ENCODE results near the gene PGBD5.

The PGBD5 gene

DNA sequence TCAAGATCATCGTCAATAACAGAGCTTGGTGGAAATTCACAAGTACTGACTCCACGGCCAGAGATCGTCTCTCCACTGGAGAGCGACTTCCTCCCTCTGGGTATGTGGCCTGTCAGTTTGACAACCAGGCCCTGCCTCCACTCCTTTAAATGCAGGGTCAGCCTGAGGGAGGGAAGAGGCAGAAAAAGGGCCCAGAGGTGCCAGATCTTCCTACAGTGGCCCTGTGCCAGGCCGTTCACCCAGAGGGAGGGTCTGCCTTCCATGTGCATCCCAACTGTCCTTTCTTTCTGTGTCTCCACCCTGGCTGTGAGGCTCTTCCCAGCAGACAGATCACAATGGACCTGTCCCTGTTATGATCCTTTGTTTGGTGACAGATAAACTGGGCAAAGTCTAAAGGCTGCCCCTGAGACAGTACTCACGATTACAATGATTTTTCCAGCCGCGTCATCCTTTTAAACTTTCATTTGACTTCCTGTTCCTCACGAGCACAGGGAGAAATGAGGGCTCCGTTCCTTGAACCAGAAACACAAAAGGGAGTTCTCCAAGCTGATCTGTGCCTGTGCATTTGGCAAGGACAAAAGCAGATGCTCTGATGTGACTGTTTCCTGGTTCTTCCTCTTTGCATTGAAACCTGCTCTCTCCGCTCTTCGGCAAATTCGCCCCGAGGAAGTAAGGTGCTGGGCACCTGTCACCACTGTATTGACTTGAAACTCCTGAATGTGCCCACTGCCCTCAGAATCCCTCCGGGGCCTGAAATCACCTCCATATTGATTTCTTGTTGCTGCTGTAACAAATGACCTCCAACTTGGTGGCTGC lies 126.7 kb downstream of the PGBD5 start:
- DNase-seq, result no peak

DNA sequence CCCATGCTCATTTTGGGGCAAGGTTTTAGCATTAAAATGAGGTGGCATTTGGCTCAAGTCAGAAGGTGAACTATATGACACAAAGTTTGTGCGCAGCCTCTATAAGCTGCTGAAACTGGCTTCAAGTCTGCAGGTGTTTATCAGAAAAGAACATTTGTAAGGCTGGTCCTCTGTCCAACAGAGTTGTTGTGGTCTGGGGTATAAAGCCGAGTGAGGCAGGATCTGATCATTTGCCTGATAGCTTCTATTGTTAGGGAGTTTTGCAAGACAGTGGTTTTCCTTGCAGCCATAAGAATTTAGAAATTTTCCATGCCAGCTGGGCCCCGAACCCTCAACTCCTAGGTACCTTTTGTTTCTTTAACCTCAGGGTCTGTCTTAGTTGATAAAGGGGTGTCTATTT lies 130.8 kb downstream of the PGBD5 start:
- no peak for DNase-seq

DNA sequence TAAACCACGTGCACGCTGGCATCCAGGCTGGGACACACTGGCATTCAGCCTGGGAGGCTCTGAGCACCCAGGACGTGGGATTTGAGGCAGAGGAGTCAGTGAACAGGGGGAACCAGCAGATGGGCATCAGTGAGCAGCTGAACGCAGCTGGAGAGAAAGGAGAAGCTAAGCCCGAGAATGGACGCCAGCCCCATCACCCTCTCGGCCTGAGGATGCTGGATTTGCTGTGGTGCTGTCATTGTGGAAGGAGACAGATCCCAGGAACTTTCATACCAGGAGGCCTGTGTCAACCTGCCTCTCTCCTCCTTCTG lies 132.8 kb downstream of the PGBD5 start:
- DNase-seq, result no peak

DNA sequence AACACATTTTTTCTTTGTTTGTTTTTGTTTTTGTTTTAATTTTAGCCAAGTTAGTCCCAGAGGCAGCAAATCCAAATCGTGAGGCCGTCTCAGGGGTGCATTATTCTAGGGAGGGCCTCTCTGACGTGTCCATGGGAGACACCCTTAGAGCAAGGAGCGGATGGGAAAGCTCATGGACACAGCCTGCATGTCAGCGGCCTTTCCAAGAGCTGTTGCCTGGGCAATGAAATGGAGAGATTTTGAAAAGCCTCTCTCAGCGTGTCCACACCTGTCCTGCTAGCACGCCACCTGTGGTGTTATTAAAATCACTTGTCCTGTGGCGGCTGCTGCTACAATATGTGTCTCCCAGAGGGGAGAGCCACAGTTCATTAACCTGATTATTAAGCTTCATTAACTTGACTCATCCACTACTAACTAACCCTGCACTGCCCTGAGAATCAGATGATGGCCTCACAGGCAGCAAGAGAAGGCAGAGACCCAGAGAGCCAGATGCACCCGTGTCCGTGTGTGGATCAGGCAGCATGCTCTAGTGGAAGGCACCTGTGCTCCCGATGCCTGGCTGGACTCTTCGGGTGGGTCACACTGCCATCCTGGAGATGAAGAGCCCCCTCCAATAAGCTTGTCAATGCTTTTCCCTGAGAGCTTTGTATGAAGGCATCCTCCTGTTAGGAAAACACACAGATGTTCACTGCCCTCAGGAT lies 133.3 kb downstream of the PGBD5 start:
- DNase-seq, result no peak

DNA sequence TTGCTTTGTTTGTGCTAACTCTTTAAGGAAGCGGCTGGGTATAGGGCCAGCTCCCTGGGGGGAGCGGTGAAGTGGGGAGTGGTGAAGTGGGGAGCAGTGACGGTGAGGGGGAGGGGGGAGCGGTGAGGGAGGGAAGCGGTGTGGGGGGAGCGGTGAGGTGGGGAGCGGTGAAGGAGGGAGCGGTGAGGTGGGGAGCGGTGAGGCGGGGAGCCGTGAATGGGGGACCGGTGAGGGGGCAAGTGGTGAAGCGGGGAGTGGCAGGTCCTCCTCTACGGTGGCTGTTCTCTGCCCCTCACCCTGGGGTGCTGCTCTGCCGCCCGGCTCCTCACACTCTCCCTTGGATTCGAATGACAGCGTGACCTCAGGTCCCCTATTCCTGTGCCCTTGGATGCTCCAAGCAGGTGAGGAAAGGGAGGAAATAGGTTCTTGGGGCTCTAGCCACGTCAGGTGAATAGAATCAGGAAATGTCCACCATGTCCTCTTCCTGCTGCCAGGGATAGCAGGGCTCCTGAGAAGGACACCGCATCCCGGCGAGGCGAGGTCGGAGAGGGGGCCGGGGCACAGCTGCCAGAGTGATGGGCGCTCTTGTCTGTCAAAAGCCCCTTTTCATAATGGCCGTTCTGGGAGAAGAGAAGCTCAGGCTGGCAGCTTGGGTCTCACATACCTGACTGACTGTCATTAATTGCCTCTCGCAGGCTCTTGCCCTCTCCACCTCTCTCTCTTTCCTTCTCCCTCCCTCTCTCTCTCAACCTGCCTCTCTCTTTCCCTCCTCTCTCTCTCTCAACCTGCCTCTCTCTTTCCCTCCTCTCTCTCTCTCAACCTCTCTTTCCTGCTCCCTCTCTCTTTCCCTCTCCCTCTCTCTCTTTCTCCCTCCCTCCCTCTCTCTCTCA lies 134.2 kb downstream of the PGBD5 start:
- no peak for DNase-seq

DNA sequence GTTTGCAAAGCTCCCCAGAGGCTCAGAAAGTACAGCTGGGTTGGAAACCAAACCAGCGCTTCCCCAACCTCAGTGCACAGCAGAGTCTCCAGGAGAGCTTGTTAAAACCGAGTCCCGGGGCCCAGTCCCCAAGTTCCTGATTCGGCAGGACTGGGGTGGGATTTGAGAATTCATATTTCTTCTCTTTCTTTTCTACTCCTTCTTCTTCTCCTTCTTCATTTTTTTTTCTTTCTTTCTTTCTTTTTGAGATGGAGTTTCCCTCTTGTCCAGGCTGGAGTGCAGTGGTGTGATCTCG lies 136.8 kb downstream of the PGBD5 start:
- DNase-seq, result no peak

DNA sequence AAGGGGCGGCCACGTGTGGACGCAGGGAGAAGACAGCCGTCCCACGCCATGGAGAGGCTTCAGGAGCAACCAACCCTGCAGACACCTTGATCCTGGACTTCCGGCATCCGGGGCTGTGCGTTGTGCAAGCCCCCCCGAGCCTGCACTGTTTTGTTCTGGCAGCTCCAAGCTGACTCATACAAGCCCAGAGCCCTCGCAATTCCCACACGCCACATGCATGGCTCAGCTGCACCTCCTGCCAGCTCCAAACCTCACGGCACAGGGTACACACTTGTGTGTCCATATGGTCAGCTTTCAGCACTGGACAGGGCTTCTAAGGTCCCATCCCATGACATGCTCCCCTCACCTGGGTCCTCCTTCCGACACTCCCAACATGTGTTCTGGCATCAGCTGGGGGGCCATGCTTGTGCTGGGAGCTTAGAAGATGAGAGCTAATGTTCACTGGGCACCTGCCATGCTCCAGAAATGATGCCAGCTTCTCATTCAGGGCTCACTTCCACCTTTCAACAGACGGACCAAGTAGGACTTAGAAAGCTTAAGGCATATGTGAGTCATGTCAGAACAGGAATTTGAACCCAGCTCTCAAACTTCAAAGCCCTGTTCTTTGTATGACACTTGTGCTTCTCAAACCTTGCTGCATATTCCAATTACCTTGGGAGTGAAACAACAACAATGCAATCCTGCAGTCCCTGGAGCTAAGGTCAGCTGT lies 137.3 kb downstream of the PGBD5 start:
- DNase-seq, result no peak

DNA sequence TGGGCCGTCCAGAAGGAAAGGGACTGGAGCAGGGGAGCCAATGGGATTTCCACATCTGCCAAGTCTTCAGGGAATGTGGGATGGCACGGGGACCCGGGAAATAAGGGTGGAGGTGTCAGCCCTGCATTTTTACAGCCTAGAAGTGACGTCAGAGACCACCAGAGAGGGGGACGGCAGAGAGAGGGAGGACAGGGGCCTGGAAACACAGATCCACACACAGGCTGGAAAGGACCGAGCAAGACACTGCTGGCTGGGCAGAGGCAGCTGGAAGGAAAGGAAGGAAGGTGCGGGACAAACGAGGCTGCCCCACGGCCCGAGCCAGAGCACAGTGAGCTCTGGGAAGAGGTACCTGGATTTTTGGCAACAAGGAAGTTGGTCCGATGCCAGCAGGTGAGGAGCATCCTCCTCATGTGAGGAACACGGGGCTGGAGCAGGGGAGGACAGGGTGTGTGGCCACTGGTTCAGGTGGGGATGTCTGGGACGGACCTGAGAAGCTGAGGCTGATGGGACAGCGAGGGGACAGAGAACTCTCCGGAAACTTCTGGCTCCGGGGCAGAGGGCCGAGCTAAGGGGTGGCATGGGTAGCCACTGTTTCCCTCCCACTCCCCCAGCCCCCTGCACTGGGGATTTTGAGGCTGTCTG lies 138.3 kb downstream of the PGBD5 start:
- no peak for DNase-seq

DNA sequence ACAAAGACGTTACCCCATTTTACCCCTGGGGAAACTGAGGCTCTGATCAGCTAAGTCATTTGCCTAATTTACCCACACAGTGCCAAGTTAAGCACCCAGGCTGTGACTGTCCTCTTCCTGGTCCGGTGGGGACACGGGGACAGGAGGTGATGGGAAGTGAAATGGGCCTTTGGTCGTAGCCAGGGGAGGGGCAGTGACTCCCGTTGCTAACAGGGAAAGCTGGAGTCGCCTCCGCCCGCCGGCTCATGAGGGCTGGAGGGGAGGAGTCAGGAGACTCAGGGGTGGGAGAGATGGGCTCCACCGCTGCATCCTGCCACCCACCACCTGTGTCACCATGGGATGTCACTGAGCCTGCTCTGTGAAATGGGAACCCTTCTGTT lies 139.3 kb downstream of the PGBD5 start:
- DNase-seq, result no peak

DNA sequence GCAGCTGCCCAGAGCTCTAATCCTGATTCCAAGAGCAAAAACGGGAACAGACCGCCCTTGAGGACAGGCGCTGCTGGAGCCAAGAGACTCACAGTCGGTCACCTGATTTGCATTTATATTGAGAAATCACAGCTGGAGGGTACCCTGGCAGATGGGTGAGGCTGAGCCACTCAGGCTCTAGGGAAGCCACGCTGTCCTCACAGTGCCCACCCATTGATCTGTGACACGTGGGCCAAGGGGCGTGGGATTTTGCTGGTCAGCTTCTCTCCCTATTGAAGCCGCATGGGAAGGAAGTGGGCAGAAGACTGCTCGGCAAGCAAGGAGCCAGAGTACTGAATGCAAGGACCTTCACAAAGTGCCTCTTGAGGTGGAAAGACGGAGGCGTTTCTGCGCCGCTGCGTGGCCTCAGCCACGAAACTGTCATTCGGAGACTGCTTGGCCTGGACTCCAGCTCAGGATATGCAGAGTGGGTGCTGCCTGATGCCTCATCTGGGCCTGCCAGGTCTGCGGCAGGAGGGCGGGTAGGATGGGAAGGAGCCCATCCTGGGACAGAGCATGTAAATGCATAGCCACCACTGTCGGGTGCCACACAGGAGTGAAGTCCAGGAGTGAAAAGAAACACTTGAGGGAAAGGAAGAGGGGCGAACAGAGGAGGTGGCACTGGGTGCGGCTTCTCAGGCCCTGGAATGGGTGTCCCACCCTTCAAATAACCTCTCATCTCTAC lies 139.8 kb downstream of the PGBD5 start:
- DNase-seq, result no peak

DNA sequence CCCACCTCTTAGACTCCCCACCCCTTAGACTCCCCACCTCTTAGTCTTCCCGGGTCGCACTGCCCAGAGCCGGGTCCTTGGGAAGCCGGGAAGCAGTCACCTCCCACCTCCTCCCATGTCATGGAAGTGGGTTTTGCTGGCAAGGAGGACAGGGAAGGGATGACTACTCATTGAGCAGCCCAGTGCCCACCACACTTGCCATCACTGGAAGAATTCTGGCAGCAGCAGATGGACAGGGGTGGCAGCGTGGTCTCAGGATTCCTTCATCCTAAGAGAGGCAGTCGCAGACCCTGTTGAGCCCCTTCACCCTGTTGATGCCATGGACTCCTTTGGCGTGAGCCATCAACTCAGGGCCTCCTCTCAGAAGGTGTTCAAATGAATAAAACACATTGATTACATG lies 140.8 kb downstream of the PGBD5 start:
- DNase-seq, result no peak

DNA sequence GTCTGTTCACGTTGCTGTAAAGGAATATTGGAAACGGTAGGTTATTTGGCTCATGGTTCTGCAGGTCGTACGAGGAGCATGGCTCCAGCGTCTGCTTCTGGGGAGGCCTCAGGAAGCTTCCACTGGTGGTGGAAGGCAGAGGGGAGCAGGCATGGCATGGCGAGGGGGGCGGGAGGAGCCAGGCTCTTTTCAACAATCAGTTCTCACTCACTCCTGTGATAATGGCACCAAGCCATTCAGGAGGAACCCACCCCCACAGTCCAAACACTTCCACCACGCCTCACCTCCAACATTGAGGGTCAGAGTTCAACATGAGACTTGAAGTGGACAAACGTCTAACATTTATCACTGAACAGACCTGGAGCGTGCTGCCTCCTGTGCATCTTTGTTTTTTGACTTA lies 141.2 kb downstream of the PGBD5 start:
- DNase-seq, result no peak

DNA sequence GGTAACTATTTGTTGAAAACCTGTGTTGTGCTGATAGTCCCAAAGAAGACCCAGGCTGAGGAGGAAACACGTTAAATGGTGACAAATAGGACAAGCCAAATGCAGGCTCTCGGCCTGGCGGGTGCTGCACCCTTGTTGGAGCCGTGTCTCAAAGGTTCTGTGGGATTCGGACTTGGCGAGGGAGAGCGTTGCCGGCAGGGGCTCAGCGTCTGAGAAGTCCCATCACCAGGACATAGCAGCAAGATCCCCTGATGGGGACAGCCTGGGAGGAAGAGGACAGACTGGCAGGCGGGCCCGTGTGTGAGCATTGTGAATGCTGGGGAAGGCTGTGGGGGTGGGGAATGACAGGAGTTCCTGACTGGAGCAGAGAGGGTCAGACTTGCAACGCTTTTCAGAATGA lies 142.5 kb downstream of the PGBD5 start:
- DNase-seq, result no peak

DNA sequence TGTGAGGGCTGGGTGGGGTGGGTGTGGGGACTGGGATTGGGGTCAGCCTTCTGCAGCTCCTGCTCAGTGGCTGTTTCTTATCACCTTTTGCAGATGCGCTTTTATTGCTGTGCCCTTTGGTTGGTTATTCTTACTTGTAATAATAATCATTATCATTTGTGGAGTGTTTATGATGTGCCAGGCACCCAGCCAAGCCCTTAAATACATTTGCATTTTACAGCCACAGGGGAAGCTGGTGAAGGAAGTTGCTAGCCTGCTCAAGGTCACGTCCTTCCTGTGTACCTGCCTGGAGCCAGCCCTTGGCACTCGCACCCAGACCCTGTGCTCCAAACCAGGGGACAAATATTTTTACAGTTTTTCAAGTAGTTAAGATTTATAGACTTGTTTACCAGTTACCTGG lies 144.0 kb downstream of the PGBD5 start:
- no peak for DNase-seq

DNA sequence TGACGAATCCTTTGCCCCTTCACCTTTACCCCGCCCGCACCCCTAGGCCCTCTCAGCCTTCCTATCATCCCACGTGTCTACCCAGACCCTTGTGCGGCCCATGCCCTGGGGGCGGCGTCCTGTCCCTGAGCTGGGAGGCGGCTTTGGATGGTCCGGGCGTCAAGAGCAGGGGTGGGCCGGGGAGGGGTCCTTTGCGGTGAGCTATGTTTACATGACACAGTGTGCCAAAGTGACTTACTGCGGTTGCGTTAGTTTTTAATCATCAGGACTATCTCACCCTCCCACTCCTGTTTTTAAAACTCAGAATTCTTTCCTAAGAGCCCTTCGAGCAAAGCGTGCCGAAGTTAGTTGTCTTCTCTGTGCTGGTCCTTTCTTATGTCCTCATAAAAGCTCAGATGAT lies 144.6 kb downstream of the PGBD5 start:
- DNase-seq, result no peak

DNA sequence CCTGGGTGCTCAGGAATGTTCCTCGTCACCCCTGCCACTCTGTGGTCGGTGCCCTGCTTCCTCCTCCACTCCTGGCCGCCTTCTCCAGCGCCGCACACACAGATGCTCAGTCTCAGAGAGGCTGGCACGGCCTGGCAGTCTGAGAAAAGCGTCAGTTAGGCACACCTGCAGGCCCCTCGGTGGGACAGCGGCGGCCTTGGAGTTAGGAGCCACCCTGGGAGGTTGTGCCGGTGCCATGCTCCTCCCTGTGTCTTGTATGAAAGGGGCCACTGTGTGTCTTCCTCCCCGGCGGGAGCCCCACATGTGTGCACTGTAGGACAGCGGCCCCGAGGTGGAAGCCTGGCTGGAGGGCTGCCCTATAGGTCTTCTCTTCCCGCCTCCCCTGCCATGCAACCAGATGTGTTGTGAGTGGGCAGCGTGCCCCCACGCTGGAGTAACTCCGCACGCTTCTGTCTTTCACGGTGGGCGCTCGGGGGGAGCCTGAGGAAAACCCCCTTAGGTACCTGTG lies 145.2 kb downstream of the PGBD5 start:
- DNase-seq, result no peak

DNA sequence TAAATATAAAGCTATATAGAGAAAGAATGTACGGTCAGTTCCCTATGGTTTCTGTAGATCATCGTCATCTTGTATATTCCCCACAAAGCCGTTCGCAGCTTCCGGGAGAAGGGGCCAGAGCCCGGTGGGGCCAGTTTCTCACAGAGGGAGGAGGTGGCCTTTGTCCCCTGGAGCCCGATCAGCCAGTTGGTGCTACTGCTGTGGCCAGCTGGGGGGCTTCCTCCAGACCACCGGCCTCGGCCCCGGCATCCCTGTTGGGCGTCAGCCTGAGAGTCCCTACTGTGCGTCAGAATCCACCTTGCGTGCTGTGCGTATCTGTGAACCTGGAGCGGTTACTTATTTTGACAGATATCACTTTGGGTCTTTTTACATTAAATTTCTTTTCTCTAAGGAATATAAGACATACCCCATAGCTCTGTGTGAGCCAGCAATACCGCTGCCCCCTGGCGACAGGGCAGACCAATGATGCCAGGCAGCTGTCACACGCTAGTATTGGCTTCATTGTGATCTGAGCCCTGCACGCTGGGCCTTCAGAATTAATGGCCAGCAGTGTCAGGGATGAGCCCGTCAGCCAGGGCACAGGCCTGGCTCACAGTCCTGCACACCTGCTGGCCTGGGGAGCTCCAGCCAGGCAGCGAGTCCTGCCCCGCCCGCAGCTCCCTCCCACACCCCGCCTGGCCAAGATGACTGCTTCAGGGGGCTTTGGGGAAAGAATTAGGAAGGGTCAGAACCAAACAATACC lies 145.9 kb downstream of the PGBD5 start:
- DNase-seq, result no peak

DNA sequence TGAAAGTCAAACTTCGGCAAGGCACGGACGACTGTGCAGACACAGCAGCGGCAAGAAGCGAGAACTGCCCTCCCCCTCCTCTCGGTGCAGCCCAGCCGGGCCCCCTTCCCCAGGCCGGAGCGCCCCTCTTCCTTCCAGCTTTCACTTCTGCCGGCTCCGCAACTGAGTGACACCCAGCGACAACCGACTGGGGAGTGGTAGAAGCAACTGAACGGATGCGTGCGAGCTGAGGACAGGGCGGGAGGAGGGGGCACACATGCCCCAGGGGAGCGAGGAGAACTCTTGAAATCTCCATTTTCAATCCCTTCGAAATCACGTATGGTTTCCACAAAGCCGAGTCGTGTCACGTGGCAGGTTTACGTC lies 146.6 kb downstream of the PGBD5 start:
- DNase-seq, result no peak

DNA sequence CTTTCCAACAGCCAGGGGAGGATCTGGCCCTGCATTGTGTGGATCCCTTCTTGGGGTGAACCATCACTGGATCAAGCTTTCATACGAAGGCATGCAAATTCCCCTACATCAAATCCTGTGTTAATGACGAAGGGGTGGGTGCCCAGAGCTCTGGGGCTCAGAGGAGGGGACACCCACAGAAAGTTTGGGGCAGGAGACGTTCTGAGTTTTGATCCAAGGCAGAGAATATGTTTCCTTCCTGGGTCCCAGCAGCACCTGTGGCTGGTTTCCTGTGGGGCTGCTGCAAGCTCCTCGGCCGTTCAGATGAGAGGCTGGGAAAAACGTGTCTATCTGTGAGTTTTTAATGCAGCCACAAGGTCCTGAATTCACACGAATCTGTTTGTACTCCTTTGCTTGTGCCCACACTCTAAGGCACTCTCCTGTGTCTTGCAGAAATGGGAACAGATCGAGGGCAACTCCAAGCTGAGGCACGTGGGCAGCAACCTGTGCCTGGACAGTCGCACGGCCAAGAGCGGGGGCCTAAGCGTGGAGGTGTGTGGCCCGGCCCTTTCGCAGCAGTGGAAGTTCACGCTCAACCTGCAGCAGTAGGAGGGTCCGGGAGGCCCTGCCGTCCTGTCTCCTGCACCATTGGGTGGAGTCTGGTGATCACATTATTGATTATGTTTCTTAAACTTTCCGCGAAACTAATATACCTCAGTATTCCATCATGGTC lies 147.1 kb downstream of the PGBD5 start:
- DNase-seq, result no peak

DNA sequence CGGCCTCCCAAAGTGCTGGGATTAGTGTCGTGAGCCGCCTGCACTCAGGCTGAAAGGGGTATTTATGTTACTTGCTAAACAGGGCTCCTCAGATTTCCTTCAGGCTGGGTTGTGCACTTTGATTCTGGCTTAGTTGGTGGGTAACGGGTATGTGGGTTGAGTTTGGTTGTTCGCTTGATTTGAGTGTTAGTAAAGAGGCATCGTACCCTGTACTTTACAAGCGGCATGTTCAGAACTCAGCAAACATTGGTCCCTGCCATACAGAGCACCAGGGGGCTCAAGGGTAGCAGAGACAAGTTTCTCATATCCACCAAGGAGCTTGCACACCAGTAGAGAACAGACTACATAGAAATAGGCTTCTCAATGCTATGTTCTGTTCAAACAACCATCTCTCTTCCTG lies 147.8 kb downstream of the PGBD5 start:
- DNase-seq, result no peak

Data from stimulated activated naive CD4-positive, alpha-beta T cell treated with Interleukin-2 at 50 U/mL for 16 hours (primary cell).